Epithelial cell of umbilical artery (primary cell): ENCODE data around the gene HIKESHI. TPM values are rescaled to one million over a fixed set of nuclear protein-coding genes. Genes with fewer than 3 reads are reported as not detected.

ENCODE experiments used
- total RNA-seq: library from RNA; depleted of rRNA; stranded (reverse); fragments of >200 nt; gene quantifications from 2 replicates; pipeline ENCODE4 v1.2.3, GENCODE V29; 2014

Gene HIKESHI, protein sequence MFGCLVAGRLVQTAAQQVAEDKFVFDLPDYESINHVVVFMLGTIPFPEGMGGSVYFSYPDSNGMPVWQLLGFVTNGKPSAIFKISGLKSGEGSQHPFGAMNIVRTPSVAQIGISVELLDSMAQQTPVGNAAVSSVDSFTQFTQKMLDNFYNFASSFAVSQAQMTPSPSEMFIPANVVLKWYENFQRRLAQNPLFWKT
- 95.5 and 125 TPM in 2 replicates for total RNA-seq

DNA sequence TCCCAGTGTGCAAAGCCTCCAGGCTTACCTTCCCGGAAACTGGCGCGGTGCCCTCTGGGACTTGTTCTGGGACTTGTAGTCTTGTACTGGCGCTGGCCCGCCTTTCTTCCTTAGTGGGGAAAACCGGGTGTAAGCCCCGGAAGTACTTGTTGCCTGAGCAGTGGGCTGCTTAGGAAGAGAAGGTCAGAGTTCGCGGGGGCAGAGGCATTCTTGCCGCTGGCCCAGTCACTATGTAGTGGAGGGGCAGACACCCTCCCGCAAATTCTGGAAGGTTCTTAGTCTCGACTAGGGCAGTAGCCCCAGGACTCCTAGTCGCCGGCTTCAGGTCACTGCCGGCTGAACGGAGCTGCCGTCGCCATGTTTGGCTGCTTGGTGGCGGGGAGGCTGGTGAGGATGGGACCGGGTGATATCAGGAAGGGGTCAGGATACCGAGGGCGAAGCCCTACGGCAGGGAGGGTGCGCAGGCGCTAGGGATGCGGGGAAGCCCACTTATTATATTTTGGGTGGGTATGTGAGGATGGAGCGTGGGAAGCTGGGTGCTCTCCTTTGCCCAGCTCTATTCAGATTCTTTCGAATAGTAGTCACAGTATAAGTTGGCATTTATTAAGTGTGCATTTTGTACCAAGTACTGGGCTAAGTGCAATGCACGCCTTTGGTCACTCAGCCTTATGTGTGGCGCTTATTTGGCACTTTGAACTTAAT lies at the start of gene HIKESHI:
HIKESHI (plus strand) TSS at position 149 of the 702 bp plus-strand sequence; CDS start at position 358, 209 bp downstream.

DNA sequence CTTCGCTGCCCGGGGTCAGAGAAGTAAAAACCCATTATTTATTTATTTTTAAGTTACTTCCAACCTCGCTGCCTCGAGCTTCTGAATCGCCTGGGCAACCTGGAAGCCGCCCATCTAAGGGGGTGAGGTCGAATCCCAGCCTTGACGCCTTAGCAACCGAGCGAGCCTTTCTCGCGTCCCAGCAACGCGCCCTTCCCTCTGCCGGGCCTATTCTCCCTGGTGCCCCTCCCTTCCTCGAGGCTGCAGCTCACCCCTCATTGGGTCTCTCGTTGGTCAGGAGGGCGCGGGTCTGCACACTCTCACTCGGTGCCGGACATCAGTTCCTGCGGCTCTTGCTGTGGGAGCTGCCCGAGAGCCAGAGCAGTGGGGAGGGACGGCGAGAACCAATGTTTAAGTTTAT lies 72.5 kb downstream of the HIKESHI start, which contains the start of gene CCDC81:
CCDC81 (plus strand) TSS at position 302 of the 400 bp plus-strand sequence. CDS start 277 bp downstream, outside the sequence.

Other genes starting within 250 kb of the HIKESHI start
- gene PICALM, start 233.2 kb upstream of the HIKESHI start, total RNA-seq: 224 and 229 TPM in 2 replicates
- gene EED, start 57.5 kb upstream of the HIKESHI start, total RNA-seq: 19.5 and 26.3 TPM in 2 replicates
- gene CCDC81, start 72.6 kb downstream of the HIKESHI start, total RNA-seq: 1.2 and 2.6 TPM in 2 replicates